ENCODE results near the gene AUTS2.

AUTS2 gene

GRCh38 chr7:69598081-69598486, at the start of gene AUTS2:
Gene AUTS2, plus strand, starts transcription at chr7:69598475. Its CDS starts 1,179 bp downstream, at chr7:69599654.
- DNase-seq (ENCODE audit: low spot score), result peak; percentile 95
- FAIRE-seq, result peak; percentile 70

DNA sequence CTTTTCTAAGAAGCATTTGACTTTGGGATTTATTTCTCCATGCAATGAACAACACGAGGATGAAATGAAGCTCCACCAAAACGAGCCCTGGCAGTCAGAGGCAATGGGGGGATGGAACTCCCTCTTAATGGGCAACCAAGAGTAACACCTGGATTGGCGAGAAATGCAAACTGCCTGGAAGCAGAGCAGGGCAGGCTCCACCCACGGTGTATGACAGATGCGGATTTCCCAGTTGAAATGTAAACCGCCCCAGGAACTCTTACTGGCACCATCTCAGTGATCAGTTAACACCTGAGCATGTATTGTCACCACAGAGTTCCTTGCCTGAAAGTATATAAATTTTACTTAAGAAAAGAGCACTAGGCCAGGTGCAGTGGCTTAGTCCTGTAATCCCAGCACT, 47.3 kb upstream of the AUTS2 start:
- DNase-seq (ENCODE audit: low spot score), result no peak
- no peak for FAIRE-seq

- no peak for DNase-seq (ENCODE audit: low spot score)
These were observed 45.1 kb upstream of the AUTS2 start for GRCh38 chr7:69553190-69553589.

GRCh38 chr7:69561266-69561960, 36.9 kb upstream of the AUTS2 start:
- FAIRE-seq, result no peak
- no peak for DNase-seq (ENCODE audit: low spot score)

More at GRCh38 chr7:69553190-69553589, 45.1 kb upstream of the AUTS2 start:
- FAIRE-seq, result no peak

GRCh38 chr7:69564454-69565417, 33.5 kb upstream of the AUTS2 start:
- DNase-seq (ENCODE audit: low spot score) (peak; percentile 21), FAIRE-seq (no peak)

DNA sequence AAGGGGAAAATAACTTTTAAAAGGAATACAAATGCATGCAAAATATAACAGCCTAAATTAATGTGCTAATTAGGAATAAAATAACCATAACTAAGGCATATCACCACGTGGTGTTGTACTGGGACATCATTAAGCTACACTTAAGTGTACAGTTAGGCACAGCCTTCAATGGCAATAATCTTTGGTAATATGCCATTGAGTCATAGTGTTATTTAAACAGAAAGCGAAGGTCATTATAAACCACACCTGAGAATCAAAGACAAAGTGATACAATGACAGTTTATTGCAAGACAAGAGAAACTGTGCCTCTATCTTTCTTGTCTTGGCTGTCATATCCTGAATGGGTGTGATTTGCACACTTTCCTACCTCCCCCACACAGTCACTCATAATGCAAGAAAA, 30.5 kb upstream of the AUTS2 start:
- FAIRE-seq (no peak), DNase-seq (ENCODE audit: low spot score) (no peak)

GRCh38 chr7:69568266-69568665, 30.0 kb upstream of the AUTS2 start:
- DNase-seq (ENCODE audit: low spot score) (no peak), FAIRE-seq (no peak)

DNA sequence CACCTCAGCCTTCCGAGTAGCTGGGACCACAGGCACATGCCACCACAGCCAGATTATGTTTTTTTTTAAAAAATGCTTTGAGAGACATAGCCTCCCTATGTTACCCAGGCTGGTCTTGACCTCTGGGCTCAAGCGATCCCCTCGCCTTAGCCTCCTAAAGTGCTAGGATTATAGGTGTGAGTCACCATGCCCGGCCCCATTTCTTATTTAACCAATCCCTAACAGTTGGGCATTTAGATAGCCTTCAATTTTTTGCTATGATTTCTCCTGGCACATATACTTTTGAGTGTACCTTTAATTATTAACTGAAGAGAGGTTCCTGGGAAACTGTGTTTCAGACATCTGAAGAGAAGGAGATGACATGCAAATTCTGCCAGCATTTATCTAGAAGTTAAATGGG, 22.6 kb upstream of the AUTS2 start:
- no peak for DNase-seq (ENCODE audit: low spot score)
- no peak for FAIRE-seq

DNA sequence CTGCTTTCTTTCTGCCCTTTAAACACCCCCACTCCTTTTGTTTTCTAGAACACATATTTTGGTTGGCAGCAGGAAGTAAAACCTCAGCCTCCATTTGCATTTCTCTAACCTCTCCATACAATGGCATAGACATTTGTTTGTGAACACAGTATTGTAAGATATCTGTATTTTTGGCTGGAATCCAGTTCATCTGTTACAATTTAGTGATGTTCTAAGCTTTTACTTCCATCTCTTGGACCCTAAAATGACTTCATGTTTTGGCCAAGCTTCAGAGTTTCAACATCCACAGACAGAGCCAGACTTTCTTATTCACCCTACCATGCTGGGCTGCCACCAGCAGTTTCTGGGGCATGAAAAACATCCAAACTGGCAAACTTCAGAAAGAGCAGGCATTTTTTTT, 21.1 kb upstream of the AUTS2 start:
- DNase-seq (ENCODE audit: low spot score), result no peak
- no peak for FAIRE-seq

DNA sequence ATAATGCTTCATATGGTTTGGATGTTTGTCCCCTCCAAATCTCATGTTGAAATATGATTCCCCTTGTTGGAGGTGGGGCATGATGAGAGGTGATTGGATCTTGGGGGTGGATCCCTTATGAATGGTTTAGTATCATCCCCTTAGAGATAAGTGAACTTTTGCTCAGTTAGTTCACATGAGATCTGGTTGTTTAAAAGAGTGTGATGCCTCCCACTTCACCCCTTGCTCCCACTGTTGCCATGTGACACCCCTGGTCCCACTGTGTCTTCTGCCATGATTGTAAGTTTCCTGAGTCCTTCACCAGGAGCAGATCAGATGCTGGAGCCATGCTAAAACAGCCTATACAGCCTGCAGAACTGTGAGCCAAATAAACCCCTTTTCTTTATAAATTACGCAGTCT, 13.1 kb upstream of the AUTS2 start:
- FAIRE-seq (no peak), DNase-seq (ENCODE audit: low spot score) (no peak)

GRCh38 chr7:69586321-69586720, 12.0 kb upstream of the AUTS2 start:
- no peak for DNase-seq (ENCODE audit: low spot score)
- no peak for FAIRE-seq

DNA sequence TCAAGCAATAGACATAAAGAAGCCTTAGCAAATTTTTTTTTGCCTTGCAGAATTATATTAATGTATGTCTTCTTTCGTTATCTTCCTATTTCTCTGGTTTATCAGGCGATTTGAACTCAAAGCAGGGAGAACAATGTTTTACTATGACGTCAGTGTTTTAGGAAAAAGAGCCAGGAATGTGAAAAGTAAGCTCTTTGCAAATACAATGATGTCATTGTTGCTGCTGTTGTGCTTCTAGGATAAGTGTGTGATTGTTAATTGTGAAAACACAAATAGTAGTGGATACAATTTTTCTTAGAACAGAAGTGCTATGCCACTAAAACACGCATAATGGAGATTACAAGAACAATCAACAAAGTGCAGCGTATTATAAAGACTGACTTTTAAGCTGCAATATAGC, 9.5 kb upstream of the AUTS2 start:
- no peak for DNase-seq (ENCODE audit: low spot score)
- no peak for FAIRE-seq

DNA sequence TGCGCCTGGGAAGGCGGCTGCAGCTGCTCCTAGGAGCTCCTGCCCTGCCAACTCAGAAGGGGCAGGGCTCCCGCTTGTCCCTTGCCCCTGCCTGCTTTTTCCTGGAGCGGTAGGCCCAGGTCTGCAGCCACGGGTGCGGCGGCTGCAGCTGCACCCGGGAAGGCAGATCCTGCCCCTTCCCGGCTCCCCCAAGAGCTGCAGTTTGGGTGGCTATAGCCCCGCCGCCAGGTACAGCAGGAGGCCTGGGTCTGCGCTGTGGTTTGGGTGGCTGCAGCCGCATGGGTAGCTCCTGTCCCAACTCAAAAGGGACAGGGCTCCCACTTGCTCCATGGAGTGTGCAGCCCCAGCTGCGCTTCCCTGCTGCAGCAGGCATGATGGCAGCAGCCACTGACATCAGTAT, 6.5 kb upstream of the AUTS2 start:
- DNase-seq (ENCODE audit: low spot score) (no peak), FAIRE-seq (no peak)

DNA sequence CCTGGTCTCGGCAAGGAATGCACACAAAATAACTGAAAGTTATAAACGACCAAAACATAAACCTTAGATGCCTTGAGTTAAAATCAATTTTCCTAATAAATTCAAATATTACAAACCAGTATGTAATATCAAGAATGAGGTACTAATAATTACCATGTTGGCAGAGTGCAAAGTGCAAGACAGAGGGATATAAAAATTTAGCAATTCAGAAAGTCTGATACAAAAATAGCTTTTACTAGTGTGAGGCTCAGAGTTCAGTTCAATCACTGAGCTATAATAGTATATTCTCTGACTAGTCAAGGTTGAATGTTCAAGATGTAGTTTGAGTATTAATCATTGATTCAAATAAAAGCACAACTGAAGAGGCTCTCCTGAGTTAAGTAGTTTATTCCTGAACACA, 4.8 kb upstream of the AUTS2 start:
- DNase-seq (ENCODE audit: low spot score), result no peak
- no peak for FAIRE-seq

GRCh38 chr7:69595415-69595814, 2.9 kb upstream of the AUTS2 start:
- no peak for DNase-seq (ENCODE audit: low spot score)
- no peak for FAIRE-seq

- FAIRE-seq (no peak), DNase-seq (ENCODE audit: low spot score) (no peak)
These were observed 2.2 kb upstream of the AUTS2 start for GRCh38 chr7:69596056-69596455.

- FAIRE-seq (no peak), DNase-seq (ENCODE audit: low spot score) (peak; percentile 11)
These were observed 1.5 kb upstream of the AUTS2 start for GRCh38 chr7:69596723-69597277.

- DNase-seq (ENCODE audit: low spot score) (peak; percentile 56), FAIRE-seq (no peak)
These were observed 798 bp upstream of the AUTS2 start for GRCh38 chr7:69597278-69598076.

- FAIRE-seq (no peak), DNase-seq (ENCODE audit: low spot score) (no peak)
These were observed 411 bp downstream of the AUTS2 start for GRCh38 chr7:69598487-69599285.

GRCh38 chr7:69599286-69599954, 1.1 kb downstream of the AUTS2 start:
- DNase-seq (ENCODE audit: low spot score) (peak; percentile 39), FAIRE-seq (no peak)
